ENCODE data around the gene TNFRSF1A. TPM values are rescaled to one million over a fixed set of nuclear protein-coding genes. Genes with fewer than 3 reads are reported as not detected.
A peak's percentile ranks its signal among the peaks of the same experiment; 100 is the strongest.
"Not testable (repeated sequence)": the region's sequence is repeated elsewhere in the genome, so short reads cannot be mapped to it uniquely, and the experiment has no call there.

Gene TNFRSF1A
- total RNA-seq, 1 donor from 2014 or later = 21.8 TPM

DNA sequence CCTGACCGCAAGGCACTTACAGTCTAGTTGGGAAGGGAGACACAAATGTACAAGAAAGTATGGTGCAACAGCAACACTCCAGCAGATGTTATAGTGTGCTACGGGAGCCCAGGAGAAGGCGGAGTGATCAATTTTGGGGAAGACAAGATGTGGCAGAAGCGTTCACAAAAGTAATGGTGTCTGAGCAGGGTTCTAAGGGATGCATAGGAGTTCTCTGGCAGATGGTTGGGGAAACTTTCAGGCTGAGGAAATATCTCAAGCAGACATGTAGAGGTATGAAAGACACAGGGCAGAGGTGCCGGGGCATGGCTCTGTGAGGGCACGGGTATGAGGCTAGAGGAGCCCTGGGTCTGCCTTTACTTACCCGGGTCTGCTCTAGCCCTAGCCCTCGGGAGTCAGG is 5.1 kb upstream of the TNFRSF1A start:
- no peaks in the 10 kb centered on the region for H3K27me3 ChIP-seq
- H3K27ac Mint-ChIP-seq = no peak overlapping the region
- H3K9me3 Mint-ChIP-seq = peaks cover 2% of the 10 kb centered on the region
- no peak overlapping the region for H3K4me3 Mint-ChIP-seq
- no peak overlapping the region for H3K27ac ChIP-seq
- no peak overlapping the region for H2AFZ ChIP-seq (replicated peaks)
- no peak for DNase-seq (ENCODE audit: low spot score)
- H3K36me3 ChIP-seq = no peaks in the 10 kb centered on the region
- TF ChIP-seq, protein P1, sequence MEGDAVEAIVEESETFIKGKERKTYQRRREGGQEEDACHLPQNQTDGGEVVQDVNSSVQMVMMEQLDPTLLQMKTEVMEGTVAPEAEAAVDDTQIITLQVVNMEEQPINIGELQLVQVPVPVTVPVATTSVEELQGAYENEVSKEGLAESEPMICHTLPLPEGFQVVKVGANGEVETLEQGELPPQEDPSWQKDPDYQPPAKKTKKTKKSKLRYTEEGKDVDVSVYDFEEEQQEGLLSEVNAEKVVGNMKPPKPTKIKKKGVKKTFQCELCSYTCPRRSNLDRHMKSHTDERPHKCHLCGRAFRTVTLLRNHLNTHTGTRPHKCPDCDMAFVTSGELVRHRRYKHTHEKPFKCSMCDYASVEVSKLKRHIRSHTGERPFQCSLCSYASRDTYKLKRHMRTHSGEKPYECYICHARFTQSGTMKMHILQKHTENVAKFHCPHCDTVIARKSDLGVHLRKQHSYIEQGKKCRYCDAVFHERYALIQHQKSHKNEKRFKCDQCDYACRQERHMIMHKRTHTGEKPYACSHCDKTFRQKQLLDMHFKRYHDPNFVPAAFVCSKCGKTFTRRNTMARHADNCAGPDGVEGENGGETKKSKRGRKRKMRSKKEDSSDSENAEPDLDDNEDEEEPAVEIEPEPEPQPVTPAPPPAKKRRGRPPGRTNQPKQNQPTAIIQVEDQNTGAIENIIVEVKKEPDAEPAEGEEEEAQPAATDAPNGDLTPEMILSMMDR (IDR thresholded peaks at IDR 0.05) = no peak
- TF ChIP-seq EZH2phosphoT487 (IDR thresholded peaks at IDR 0.05) (no peak), EZH2 (IDR thresholded peaks at IDR 0.05) (no peak)
- peaks cover 21% of the 10 kb centered on the region for H3K4me1 Mint-ChIP-seq
- H3K4me2 ChIP-seq = no peak overlapping the region
- H3K79me2 ChIP-seq (ENCODE audit: low read depth) = peaks cover 3% of the 10 kb centered on the region
- H3F3A ChIP-seq (ENCODE audit: low read depth) = peaks cover 12% of the 10 kb centered on the region
- H3K36me3 Mint-ChIP-seq = no peaks in the 10 kb centered on the region
- no peaks in the 10 kb centered on the region for H4K20me1 ChIP-seq (ENCODE audit: low read depth)
- no peaks in the 10 kb centered on the region for H3K9me3 ChIP-seq (ENCODE audit: low read depth)
- no peak overlapping the region for H3K9ac ChIP-seq
- H3K27me3 Mint-ChIP-seq (ENCODE audit: insufficient read depth, low read depth) = peaks cover 6% of the 10 kb centered on the region
- no peak overlapping the region for H3K4me3 ChIP-seq
- peaks cover 10% of the 10 kb centered on the region for H3K4me1 ChIP-seq

DNA sequence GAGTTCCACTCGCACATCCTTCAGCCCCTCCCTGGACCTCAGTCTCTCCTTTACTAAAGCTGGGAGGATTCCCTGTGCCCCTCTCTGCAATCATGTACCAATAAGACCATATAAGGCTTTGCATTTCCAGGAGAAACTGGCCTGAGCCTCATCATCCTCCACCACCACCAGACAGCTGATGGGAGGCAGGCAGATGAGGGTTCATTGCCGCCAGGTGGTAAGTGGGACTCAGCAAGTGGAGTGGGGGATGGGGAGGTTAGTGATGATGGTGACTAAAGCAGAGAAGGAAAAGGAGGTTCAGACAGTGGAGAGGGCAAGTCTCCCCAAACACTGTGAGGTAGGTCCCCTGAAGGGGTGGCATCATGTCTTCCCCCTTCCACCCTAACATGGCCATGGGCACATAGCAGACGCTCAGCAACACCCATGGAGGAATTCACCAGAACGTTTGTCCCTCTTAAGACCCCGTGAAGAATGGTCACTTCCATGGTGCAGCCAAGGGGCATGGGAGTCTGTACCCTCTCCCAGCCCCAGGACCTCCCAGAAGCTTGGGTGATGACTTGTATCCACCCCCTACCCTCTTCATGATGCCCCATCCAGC is 4.5 kb upstream of the TNFRSF1A start:
- peaks cover 4% of the 10 kb centered on the region for H3K27me3 Mint-ChIP-seq (ENCODE audit: insufficient read depth, low read depth)
- no peak for DNase-seq (ENCODE audit: low spot score)
- Histone ChIP-seq H3K4me3 (no peak overlapping the region), H3K27me3 (no peaks in the 10 kb centered on the region), H2AFZ (replicated peaks) (no peak overlapping the region), H3F3A (ENCODE audit: low read depth) (peaks cover 16% of the 10 kb centered on the region), H3K79me2 (ENCODE audit: low read depth) (peaks cover 9% of the 10 kb centered on the region), H3K4me1 (peaks cover 10% of the 10 kb centered on the region), H3K9me3 (ENCODE audit: low read depth) (no peaks in the 10 kb centered on the region), H4K20me1 (ENCODE audit: low read depth) (no peaks in the 10 kb centered on the region), H3K9ac (no peak overlapping the region), H3K36me3 (no peaks in the 10 kb centered on the region), H3K27ac (no peak overlapping the region), H3K4me2 (no peak overlapping the region)
- peaks cover 24% of the 10 kb centered on the region for H3K4me1 Mint-ChIP-seq
- H3K36me3 Mint-ChIP-seq = no peaks in the 10 kb centered on the region
- no peak overlapping the region for H3K27ac Mint-ChIP-seq
- peaks cover 2% of the 10 kb centered on the region for H3K9me3 Mint-ChIP-seq
- TF ChIP-seq EZH2phosphoT487 (IDR thresholded peaks at IDR 0.05) (no peak), EZH2 (IDR thresholded peaks at IDR 0.05) (no peak)
- TF ChIP-seq, protein P1 (IDR thresholded peaks at IDR 0.05) = no peak
- H3K4me3 Mint-ChIP-seq = no peak overlapping the region

DNA sequence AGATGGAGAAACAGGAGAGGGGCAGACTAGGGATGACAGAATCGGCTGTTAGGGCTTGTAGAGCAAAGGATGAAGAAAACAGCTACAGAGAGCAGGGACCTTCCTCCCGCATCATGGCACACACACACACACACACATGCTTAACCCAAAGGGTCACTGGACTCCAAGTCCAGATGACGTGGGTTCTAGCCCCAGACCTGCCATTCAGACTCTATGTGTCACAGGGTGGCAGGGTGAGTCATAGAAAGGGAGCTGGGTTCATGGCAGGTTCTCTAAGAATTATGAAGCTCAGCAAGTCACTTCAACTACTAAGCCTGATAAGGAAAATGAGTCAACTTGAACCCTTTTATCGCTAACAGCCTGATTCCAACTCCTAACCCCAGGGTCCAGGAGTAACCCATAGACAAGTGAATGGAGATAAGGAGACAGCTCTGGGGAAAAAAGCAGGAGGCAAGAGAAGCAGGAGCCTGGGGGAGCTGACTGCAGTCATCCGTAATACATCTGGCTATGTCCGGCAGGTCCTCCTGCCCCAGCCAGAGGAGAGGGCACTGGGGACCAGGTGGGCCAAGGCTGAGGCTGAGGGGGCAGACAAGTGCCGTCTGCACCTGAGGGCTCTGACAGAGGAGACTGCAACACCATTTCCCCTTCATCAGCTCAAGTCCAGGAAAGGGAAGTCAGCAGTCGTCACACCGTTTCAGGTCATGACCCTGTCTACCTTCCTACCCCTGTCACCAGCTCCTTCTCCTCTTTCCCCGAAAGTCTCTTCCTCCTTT is 3.6 kb upstream of the TNFRSF1A start:
- H2AFZ ChIP-seq (replicated peaks) = no peak overlapping the region
- no peak overlapping the region for H3K27ac Mint-ChIP-seq
- no peak overlapping the region for H3K4me2 ChIP-seq
- TF ChIP-seq, protein P1 (IDR thresholded peaks at IDR 0.05) = no peak
- TF ChIP-seq EZH2 (IDR thresholded peaks at IDR 0.05) (no peak), EZH2phosphoT487 (IDR thresholded peaks at IDR 0.05) (no peak)
- H3K4me1 Mint-ChIP-seq = peaks cover 24% of the 10 kb centered on the region
- H3K36me3 Mint-ChIP-seq = no peaks in the 10 kb centered on the region
- no peak overlapping the region for H3K4me3 ChIP-seq
- no peak overlapping the region for H3K9ac ChIP-seq
- H3K4me1 ChIP-seq = peaks cover 10% of the 10 kb centered on the region
- H3K36me3 ChIP-seq = no peaks in the 10 kb centered on the region
- H3K27ac ChIP-seq = no peak overlapping the region
- peaks cover 22% of the 10 kb centered on the region for H3F3A ChIP-seq (ENCODE audit: low read depth)
- H3K27me3 ChIP-seq = no peaks in the 10 kb centered on the region
- H3K9me3 ChIP-seq (ENCODE audit: low read depth) = no peaks in the 10 kb centered on the region
- H3K27me3 Mint-ChIP-seq (ENCODE audit: insufficient read depth, low read depth) = peaks cover 4% of the 10 kb centered on the region
- peaks cover 18% of the 10 kb centered on the region for H3K79me2 ChIP-seq (ENCODE audit: low read depth)
- H4K20me1 ChIP-seq (ENCODE audit: low read depth) = no peaks in the 10 kb centered on the region
- H3K4me3 Mint-ChIP-seq = peak overlapping the region; percentile 18
- H3K9me3 Mint-ChIP-seq = peaks cover 2% of the 10 kb centered on the region
- no peak for DNase-seq (ENCODE audit: low spot score)

DNA sequence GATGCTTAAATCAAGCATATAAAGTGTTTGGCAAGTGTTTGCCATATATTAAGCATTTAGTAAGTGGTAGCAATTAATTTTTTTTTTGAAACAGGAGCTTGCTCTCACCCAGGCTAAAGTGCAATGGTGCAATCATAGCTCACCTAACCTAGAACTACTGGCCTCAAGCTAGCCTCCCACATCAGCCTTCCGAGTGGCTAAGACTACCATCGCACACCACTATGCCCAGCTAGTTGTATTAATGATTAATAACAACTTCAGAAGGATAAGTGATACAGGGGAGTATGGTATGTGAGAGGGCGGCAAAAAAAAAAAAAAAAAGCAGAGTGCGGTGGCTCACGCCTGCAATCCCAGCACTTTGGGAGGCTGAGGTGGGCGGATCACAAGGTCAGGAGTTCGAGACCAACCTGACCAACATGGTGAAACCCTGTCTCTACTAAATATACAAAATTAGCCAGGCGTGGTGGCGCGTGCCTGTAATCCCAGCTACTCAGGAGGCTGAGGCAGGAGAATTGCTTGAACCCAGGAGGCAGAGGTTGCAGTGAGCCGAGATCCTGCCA is 2.3 kb upstream of the TNFRSF1A start:
- not testable (repeated sequence) for H3K27ac Mint-ChIP-seq, H3K4me3 Mint-ChIP-seq
- peaks cover 31% of the 10 kb centered on the region for H3K79me2 ChIP-seq (ENCODE audit: low read depth)

More for the DNA sequence above, 2.3 kb upstream of the TNFRSF1A start:
- H3K27me3 Mint-ChIP-seq (ENCODE audit: insufficient read depth, low read depth); H3K4me2 ChIP-seq; H3K9me3 ChIP-seq (ENCODE audit: low read depth); H3K36me3 ChIP-seq; H3K36me3 Mint-ChIP-seq; H3K9me3 Mint-ChIP-seq; H3K27me3 ChIP-seq; H3K27ac ChIP-seq; H2AFZ ChIP-seq (replicated peaks); H3K9ac ChIP-seq; H3K4me3 ChIP-seq; DNase-seq (ENCODE audit: low spot score); H4K20me1 ChIP-seq (ENCODE audit: low read depth): not testable (repeated sequence)
- Histone ChIP-seq H3F3A (ENCODE audit: low read depth) (peaks cover 28% of the 10 kb centered on the region), H3K4me1 (peaks cover 18% of the 10 kb centered on the region)
- H3K4me1 Mint-ChIP-seq = peaks cover 24% of the 10 kb centered on the region

Measured in neural progenitor cell (in vitro differentiated cells).